ENCODE measurements around the gene TNIP2. TPM values are rescaled to one million over a fixed set of nuclear protein-coding genes. Genes with fewer than 3 reads are reported as not detected.

TNIP2 gene
- total RNA-seq, 1 experiment from 2014 or later, result 41.0 TPM

- no peak for TF ChIP-seq ELF1 (IDR thresholded peaks at IDR 0.05; ENCODE audit: borderline replicate concordance, low read depth)
- TF ChIP-seq SP1 (IDR thresholded peaks at IDR 0.05; ENCODE audit: low read depth), result no peak
- no peak for TF ChIP-seq POLR2AphosphoS5 (IDR thresholded peaks at IDR 0.05; ENCODE audit: low read depth, low read length)
- TF ChIP-seq CTCF (IDR thresholded peaks at IDR 0.05 in 2 of 3, conservative IDR thresholded peaks at IDR 0.05 in 1 of 3; ENCODE audit: borderline replicate concordance in 1 of 3, insufficient read depth in 1 of 3, low read depth in 2 of 3, low read length in 2 of 3), result no peak
- TF ChIP-seq, protein P1, sequence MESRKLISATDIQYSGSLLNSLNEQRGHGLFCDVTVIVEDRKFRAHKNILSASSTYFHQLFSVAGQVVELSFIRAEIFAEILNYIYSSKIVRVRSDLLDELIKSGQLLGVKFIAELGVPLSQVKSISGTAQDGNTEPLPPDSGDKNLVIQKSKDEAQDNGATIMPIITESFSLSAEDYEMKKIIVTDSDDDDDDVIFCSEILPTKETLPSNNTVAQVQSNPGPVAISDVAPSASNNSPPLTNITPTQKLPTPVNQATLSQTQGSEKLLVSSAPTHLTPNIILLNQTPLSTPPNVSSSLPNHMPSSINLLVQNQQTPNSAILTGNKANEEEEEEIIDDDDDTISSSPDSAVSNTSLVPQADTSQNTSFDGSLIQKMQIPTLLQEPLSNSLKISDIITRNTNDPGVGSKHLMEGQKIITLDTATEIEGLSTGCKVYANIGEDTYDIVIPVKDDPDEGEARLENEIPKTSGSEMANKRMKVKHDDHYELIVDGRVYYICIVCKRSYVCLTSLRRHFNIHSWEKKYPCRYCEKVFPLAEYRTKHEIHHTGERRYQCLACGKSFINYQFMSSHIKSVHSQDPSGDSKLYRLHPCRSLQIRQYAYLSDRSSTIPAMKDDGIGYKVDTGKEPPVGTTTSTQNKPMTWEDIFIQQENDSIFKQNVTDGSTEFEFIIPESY (IDR thresholded peaks at IDR 0.05; ENCODE audit: extremely low read depth, insufficient replicate concordance, low read length), result no peak
- no peak for TF ChIP-seq YY1 (IDR thresholded peaks at IDR 0.05; ENCODE audit: extremely low read depth, insufficient replicate concordance, low read depth, low read length)
- TF ChIP-seq SRF (IDR thresholded peaks at IDR 0.05; ENCODE audit: low read depth), result no peak
- no peak for TF ChIP-seq FOSL1 (IDR thresholded peaks at IDR 0.05; ENCODE audit: low read depth)
- H3K9me3 ChIP-seq (ENCODE audit: control insufficient read depth in 1 of 2, insufficient read depth in 1 of 2, low read depth in 1 of 2, low read length in 2 of 2), result no peaks in the 10 kb centered on the region
- H3K27ac ChIP-seq (ENCODE audit: low read depth, low read length), result no peak overlapping the region
- no peaks in the 10 kb centered on the region for H4K20me1 ChIP-seq (ENCODE audit: insufficient read depth)
- no peak overlapping the region for H3K4me3 ChIP-seq (replicated peaks in 1 of 2; ENCODE audit: low read depth in 1 of 2, low read length in 2 of 2)
- H2AFZ ChIP-seq (ENCODE audit: low read depth, low read length, poor library complexity, severe bottlenecking), result no peak overlapping the region
- DNase-seq (ENCODE audit: low read depth, low spot score), result no peak
- H3K9me2 ChIP-seq (ENCODE audit: insufficient read depth), result no peaks in the 10 kb centered on the region
- intact Hi-C loops (cut with micrococcal nuclease), result no loop called here
- no peaks in the 10 kb centered on the region for H3K79me2 ChIP-seq (ENCODE audit: insufficient read depth, low read length)
- ATAC-seq, result no peak
- H3K4me2 ChIP-seq (ENCODE audit: low read length), result no peak overlapping the region
- H3K9ac ChIP-seq (ENCODE audit: low read length), result no peak overlapping the region
- RAD21 ChIA-PET (ENCODE audit: low non-redundant PET in 1 of 2, low total read pairs in 2 of 2, uncharacterized antibody in 2 of 2, unreplicated experiment in 2 of 2), result no interaction called here
- POLR2A ChIA-PET, result no interaction called here
- CTCF ChIA-PET, result no interaction called here
- BruUV-seq (replicated peaks), result no TSS peak
- H3K36me3 ChIP-seq (ENCODE audit: control insufficient read depth in 1 of 2, insufficient read depth in 2 of 2, low read length in 2 of 2), result peaks cover 7 to 10% of the 10 kb centered on the region in 2 experiments
- H3K27me3 ChIP-seq (ENCODE audit: insufficient read depth, low read length), result no peaks in the 10 kb centered on the region
- no peaks in the 10 kb centered on the region for H3K4me1 ChIP-seq (ENCODE audit: control insufficient read depth in 1 of 2, insufficient read depth in 2 of 2, low read length in 2 of 2)
These were observed 34.1 kb downstream of the TNIP2 start for GRCh38 chr4:2722033-2722432.

Measured in HCT116 (cell line).